SHP77 (cell line): ENCODE results near the gene ALDH1L1.
A peak's percentile ranks its signal among the peaks of the same experiment; 100 is the strongest.
"Not testable (repeated sequence)": the region's sequence is repeated elsewhere in the genome, so short reads cannot be mapped to it uniquely, and the experiment has no call there.

Experiments
- DNase-seq, 2 experiments: peaks; one replicate each; lab custom pipeline; 2025; lab: John Stamatoyannopoulos, UW

ALDH1L1 gene

GRCh38 chr3:126106336-126107202 lies 73.8 kb downstream of the ALDH1L1 start:
- DNase-seq, result no peak

- no peak for DNase-seq
These were observed 74.6 kb downstream of the ALDH1L1 start for GRCh38 chr3:126105691-126106187.

GRCh38 chr3:126104742-126105605 lies 75.4 kb downstream of the ALDH1L1 start:
- no peak for DNase-seq

- no peak for DNase-seq
These were observed 76.3 kb downstream of the ALDH1L1 start for GRCh38 chr3:126104028-126104635.

- DNase-seq, result no peak
These were observed 77.0 kb downstream of the ALDH1L1 start for GRCh38 chr3:126103121-126104027.

- DNase-seq, result no peak
These were observed 77.8 kb downstream of the ALDH1L1 start for GRCh38 chr3:126102530-126102951.

GRCh38 chr3:126102011-126102410 lies 78.4 kb downstream of the ALDH1L1 start:
- DNase-seq, result no peak

- DNase-seq, result no peak
These were observed 78.8 kb downstream of the ALDH1L1 start for GRCh38 chr3:126101521-126101982.

- DNase-seq, result no peak
These were observed 79.6 kb downstream of the ALDH1L1 start for GRCh38 chr3:126100634-126101301.

GRCh38 chr3:126100269-126100633 lies 80.1 kb downstream of the ALDH1L1 start:
- no peak for DNase-seq

GRCh38 chr3:126098391-126098858 lies 82.0 kb downstream of the ALDH1L1 start:
- no peak for DNase-seq

GRCh38 chr3:126097801-126098200 lies 82.6 kb downstream of the ALDH1L1 start:
- no peak for DNase-seq

GRCh38 chr3:126096274-126096673 lies 84.1 kb downstream of the ALDH1L1 start:
- DNase-seq, result not testable (repeated sequence)

- DNase-seq, result not testable (repeated sequence)
These were observed 88.3 kb downstream of the ALDH1L1 start for GRCh38 chr3:126092128-126092527.

GRCh38 chr3:126087552-126088175 lies 92.7 kb downstream of the ALDH1L1 start:
- no peak for DNase-seq

- DNase-seq, result no peak
These were observed 94.5 kb downstream of the ALDH1L1 start for GRCh38 chr3:126085841-126086240.

- DNase-seq, result no peak
These were observed 95.1 kb downstream of the ALDH1L1 start for GRCh38 chr3:126085276-126085675.

GRCh38 chr3:126084768-126085180 lies 95.6 kb downstream of the ALDH1L1 start:
- DNase-seq, result no peak

- DNase-seq, result peak; percentile 56 to 71
These were observed 96.2 kb downstream of the ALDH1L1 start, which contains the start of gene SLC41A3 for GRCh38 chr3:126083913-126084767. TSS of gene SLC41A3 (minus strand) at chr3:126084124. CDS start at chr3:126068219, 15,905 bp downstream.
